Inferior parietal cortex (tissue), 1 donor: ENCODE measurements around the gene KLHL17.
"Not testable (repeated sequence)": the region's sequence is repeated elsewhere in the genome, so short reads cannot be mapped to it uniquely, and the experiment has no call there.

ENCODE experiments used
- DNase-seq: peaks from one replicate; pipeline ENCODE4 v3.0.0-alpha.2; 2016; ENCODE audit errors: extremely low spot score

The KLHL17 gene

DNA sequence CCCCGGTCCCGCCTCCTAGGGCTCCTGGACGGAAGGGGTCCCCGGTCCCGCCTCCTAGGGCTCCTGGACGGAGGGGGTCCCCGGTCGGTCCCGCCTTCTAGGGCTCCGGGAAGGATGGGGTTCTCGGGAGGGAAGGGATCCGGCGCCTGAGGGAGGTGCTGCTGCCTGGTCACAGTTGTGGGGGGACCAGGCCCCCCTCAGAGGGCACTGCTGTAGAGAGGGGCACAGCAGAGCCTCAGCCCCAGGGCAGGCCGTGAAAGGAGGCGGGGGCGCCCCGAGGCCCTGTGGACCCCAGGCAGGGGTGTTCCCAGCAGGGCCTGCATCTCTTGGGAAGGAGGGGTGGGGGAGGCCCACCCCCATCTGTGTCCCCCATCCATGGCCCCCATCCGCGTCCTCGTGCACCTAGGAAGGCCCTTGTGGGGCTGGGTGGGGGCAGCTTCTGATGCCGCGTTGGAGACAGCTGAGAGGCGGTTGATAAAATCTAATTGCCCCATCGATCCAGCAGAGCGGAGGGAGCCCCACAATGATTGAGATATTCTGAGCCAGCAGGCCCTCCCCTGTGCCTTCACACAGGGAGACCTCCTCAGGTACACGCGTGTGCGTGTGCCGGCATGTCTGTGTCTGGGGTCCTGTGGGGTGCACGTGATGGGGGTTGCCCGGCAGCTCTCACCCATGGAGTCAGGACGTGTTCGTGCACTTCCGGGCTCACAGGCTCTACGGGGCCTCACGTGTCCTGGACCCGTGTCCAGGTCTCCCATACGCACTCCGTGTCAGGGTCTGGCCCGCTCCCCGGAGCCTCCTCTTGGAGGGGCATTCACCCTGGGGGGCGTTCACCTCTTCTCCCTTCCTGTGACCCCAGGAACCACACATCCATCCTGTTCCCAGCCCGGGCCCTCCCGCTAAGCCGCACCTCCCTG is 23.8 kb upstream of the KLHL17 start:
- no peak for DNase-seq

DNA sequence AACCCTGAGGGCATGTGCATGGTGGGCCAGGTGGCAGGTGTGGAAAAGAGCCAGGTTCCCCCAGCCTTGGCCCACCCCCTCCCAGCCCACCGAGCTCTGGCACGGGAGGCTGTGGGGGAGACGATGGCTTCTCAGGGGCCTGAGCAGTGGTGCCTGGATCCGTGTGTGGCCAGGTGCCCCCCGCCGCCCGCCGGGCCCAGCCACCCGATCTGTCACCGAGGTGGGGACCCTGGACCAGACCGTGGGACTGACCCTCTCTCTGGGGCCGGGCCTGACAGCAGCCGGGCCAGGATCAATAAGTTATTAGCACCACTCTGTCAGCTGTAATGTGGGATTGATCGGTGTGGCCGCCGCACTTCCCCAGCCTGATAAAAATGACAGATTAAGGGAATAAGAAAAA is 22.9 kb upstream of the KLHL17 start:
- no peak for DNase-seq

DNA sequence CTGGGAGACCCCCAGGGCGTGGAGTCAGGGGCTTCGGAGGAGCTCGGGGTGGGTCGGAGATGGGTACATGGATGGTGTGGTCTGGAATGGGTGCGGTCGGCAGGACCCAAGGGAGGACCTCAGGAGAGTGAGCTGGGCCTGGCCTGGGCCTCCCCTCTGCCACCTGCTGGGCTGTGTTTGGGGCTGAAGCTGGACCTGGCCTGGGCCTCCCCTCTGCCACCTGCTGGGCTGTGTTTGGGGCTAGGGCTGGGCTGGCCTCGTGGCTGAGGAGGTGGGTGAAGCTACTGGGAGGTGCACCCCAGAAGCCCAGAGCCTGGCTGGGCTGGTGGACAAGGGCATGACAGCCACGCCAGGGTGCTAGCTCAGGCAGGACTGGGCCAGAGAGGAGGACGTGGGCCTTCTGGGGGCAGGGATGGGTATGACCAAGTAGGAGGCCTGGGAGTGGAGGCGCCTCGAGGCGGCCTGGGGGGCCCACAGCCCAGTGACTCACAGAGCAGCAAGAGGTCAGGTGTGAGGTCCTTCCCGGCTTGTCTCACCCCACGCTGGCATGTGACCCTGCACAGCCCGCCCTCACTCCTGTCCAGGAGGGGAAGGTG is 22.2 kb upstream of the KLHL17 start:
- DNase-seq, result no peak

DNA sequence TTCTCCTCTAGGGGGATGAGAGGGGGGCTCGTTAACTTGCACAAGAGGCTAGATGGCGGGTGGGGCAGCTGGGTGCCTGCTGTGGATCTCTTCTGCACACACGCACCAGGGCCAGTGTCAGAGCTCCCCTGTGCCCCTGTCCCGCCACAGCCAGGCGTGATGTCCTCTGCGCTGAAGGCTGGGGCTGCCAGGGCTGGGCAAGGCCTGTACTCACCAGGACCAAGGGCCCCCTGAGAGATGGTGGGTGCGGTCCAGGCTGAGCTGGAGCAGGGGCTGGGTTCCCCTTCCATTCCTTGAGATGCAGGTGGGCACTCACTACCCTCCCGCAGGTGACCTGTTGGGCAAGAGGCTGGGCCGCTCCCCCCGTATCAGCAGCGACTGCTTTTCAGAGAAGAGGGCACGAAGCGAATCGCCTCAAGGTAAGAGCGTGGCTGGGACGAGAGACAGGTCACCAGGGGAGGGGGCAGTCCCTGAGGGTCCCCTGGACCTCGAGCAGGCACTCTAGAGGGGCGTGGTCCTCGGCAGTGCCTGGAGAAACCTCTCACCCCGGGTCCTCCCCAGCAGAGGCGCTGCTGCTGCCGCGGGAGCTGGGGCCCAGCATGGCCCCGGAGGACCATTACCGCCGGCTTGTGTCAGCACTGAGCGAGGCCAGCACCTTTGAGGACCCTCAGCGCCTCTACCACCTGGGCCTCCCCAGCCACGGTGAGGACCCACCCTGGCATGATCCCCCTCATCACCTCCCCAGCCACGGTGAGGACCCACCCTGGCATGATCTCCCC is 21.5 kb upstream of the KLHL17 start:
- no peak for DNase-seq

DNA sequence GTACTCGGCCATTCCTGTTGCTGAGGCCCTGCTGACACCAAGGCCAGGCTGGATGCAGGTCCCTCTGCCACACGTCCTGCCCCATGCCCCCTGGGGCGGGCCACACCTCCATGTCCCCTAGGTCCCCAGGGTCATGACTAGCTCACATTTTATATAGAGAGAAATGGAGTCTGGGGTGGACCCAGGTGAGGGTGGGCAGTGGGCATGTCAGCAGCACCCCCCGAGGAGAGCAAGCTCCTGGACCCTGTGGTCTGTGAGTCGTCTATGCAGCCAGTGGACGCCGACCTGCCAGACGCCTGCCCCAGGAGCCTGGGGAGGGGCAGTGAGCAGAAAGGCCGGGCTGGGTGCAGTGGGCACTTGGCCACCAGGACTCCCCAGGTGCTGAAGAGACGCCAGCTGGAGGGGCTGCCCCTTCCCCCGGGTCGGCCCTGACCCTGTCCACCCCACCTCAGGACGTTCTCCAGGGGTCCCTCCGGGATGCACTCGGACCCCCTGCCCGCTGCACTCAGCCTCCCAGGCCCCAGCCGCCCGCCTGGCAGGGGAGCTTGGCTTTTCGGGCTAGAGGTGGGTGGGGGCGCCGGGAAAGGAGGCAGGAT is 20.8 kb upstream of the KLHL17 start:
- DNase-seq, result no peak

DNA sequence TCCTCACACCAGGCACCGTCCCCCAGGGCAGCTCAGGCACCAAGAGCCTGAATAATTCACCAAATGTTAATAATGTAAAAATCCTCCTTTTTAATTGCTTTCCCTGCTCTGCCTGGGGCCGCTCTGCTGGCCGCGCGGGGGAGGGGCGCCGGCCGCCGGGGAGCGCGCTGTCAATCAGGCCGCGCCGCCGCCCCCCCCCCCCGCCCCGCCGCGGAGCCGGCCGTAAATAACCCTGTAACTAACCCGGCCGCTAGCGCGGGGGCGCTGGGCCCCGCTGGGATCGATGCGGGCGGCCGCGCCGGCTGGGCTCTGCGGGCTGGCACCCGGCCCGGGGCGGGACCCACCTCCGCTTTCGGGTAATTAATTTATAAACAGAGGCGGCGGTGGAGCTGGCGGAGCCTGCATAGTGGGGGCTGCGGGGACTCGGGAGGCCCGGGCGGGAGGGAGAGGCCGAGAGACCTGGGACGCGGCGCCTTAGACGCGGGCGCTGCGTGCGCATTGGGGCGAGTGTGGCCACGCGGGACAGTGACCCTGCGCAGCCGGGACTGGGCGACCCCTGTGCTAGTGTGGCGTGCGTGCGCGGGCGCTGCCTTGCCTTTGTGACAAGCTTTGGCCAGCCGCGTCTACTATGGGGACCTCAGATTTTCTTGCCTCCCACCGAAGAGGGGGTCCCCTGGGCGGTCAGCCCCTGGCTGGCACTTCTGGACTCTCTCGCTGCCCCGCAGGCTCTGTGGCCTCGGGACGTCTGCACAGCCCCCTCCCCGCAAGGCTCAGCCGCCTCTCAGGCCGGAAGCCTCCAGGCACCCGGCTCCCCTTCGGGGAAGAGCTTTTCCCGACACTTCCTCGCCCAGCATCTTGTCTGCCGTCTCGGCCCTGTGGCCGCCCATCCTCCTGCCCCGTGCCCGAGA is 20.0 kb upstream of the KLHL17 start:
- no peak for DNase-seq

DNA sequence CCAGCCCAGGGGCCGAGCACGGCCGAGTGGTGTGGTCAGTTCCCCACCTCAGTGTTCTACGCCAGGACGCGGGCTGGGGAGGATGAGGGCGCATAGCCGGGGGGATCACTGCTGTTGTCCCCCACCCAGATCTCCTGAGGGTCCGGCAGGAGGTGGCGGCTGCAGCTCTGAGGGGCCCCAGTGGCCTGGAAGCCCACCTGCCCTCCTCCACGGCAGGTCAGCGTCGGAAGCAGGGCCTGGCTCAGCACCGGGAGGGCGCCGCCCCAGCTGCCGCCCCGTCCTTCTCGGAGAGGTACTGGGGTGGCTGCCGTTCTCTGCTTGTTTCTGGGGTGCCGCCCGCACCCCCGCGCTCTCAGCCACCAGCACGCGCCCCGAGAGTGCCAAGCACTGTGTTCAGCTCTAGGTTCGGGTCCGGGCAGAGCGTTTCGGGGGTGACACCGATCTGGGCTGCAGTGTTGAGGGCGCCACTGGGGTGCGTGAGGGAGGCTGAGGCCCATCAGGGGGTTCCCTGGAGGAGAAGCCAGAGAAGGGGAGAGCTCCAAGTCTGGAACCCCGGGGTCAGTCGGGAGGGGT is 19.3 kb upstream of the KLHL17 start:
- DNase-seq, result no peak

DNA sequence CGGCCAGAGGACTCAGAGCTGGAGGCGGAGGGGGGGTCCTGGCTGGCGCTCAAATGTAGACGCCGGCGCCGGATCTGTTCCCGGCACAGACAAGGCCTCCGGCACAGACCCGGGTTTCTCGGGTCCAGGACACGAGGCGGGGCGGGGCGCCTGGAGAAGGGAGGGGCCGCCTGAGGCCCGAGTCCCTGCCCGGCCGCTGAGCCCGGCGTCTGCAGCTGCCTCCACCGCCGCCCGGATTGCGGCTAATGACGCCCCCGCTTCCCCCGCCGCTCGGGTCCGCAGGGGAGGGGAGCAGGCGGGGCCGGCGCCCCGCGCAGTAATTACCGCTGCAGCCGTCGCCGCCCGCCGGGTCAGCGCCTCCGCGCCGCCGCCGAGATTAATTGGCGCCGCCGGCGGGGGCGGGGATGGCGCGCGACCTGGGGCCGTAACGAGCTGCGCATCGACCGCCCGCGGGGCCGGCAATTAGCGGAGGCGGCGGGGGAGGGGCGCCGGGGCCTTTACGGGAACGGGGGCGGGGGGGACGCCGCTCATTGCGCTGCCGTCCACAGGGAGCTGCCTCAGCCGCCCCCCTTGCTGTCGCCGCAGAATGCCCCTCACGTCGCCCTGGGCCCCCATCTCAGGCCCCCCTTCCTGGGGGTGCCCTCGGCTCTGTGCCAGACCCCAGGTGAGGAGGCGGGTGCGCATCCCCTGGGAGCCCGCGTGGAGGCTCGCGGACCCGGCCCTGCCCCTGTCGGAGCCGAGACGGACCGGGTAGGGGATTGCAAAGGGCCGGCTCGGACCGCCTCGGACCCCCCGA is 18.6 kb upstream of the KLHL17 start:
- no peak for DNase-seq

DNA sequence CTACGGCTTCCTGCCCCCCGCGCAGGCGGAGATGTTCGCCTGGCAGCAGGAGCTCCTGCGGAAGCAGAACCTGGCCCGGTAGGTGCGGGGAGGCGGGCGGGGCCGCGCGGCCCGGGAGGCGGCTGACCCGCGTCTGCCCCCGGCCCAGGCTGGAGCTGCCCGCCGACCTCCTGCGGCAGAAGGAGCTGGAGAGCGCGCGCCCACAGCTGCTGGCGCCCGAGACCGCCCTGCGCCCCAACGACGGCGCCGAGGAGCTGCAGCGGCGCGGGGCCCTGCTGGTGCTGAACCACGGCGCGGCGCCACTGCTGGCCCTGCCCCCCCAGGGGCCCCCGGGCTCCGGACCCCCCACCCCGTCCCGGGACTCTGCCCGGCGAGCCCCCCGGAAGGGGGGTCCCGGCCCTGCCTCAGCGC is 18.0 kb upstream of the KLHL17 start:
- no peak for DNase-seq

DNA sequence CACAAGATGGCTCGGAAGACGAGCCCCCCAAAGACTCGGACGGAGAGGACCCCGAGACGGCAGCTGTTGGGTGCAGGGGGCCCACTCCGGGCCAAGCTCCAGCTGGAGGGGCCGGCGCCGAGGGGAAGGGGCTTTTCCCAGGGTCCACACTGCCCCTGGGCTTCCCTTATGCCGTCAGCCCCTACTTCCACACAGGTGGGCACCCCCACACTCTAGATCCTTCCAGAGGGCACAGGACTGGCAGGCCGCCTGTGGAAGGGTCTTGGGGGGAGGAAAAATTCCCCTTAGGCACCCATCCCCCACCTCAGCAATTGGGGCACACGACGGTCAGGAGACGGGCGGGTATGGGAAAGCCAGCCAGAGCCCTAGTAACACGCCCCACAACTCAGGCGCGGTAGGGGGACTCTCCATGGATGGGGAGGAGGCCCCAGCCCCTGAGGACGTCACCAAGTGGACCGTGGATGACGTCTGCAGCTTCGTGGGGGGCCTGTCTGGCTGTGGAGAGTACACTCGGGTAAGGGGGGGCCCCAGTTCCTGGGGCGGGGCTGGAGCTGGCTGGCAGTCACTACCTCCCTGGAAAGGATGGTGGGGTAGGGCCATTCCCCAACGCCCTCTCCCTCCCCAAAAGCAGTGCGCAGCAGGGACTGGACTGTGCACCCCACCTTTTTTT is 17.4 kb upstream of the KLHL17 start:
- DNase-seq, result no peak

DNA sequence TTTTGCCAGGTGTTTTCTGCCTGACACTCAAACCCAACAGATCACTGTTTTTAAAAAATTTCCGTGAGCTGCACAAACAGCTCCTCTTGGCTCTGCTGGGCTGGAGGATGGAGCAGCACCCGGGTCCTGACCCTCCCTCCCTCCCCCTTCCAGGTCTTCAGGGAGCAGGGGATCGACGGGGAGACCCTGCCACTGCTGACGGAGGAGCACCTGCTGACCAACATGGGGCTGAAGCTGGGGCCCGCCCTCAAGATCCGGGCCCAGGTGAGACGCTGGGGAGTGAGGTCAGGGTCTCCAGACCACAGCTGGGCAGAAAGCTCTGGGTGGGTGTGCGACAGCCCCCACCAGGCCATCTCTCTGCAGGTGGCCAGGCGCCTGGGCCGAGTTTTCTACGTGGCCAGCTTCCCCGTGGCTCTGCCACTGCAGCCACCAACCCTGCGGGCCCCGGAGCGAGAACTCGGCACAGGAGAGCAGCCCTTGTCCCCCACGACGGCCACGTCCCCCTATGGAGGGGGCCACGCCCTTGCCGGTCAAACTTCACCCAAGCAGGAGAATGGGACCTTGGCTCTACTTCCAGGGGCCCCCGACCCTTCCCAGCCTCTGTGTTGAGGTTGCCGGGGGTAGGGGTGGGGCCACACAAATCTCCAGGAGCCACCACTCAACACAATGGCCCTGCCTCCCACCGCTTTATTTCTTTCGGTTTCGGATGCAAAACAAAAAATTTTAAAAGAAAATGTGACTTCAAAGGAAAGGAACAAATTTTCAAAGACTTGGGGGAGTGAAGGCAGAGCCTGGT is 16.6 kb upstream of the KLHL17 start:
- DNase-seq, result no peak

DNA sequence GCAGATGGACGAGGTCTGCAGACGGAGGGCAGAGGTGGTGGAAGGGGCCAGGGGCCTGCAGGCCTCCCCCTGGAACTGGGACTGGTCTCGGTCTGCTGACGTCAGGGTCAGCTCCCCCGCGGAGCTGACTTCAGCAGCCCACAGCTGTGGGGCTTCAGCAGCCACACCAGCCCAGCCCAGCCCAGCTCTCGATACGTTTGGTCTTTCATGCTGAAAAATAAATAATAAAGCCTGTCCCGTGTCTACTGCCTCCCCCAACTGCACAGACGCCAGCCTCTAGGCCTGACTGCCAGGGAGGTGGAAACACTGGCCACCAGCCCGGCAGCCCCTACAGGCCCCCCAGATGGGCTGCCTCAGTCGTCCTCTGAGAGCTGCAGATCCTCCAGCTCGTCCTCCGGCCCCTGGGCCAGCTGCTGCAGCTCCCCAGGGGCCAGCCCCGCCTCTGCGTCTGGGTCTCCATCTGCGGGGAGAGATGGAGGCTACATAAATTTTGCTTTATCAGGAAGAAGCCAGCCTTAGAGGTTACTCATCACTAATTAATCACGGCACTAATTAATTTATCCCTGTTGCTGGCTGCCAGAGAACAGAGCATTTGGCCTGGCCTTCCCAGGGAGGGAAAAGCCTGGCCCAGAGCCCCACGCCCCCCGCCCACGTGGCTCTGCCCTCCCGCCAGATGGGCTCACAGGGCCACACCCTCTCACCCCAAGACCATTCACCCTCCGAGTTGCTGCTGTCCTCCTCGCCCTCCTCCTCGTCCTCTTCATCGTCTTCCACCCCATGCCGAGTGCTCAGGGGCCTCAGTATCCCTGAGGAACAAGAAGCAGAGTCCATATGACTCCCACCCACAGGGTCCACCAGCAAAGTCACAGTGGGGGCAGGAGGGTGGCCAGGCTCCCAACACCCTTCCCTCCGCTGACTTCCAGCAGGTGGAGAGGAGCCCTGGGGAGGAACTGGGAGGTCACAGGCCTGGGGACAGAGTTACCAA is 15.8 kb upstream of the KLHL17 start:
- DNase-seq, result no peak

DNA sequence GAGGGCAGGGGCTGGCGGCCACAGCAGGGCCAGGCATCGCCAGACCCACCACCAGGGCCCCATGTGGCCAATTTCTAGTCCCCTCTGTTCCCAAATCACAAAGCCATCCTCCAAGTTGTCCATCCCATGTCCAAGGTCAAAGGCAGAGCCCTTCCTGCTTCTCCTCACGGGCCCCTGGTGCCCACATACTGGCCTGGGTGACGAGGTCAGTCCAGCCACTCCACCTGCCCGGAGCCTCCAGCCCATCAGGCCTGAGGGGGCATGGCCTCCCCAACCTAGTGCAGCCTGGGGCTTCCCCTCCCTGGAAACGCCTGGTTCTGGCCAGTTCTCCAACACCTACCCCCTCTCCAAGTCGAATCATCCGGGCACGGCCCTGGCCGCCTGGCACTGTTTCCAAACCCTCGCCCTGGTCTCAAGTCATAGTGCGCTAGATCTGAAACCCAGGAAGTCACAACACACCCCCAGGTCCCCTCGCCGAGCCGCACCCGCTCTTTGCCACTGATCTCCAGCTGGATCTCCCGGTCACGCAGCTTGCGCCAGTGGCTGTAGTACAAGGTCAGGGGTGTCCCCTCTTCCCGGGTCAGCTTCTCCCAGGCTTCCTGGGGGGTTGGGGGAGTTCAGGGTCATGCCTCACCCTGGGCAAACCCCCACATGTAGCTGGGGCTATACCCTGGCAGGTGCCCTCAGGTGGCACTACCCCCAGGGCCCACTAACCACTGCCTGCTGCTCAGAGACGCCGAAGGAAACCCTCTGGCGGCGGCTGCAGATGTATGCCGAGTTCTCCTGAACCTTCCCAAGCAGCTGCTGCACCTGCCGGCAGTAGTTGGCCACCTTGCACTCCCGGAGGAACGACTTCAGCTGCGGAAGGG is 14.5 kb upstream of the KLHL17 start:
- DNase-seq, result no peak

DNA sequence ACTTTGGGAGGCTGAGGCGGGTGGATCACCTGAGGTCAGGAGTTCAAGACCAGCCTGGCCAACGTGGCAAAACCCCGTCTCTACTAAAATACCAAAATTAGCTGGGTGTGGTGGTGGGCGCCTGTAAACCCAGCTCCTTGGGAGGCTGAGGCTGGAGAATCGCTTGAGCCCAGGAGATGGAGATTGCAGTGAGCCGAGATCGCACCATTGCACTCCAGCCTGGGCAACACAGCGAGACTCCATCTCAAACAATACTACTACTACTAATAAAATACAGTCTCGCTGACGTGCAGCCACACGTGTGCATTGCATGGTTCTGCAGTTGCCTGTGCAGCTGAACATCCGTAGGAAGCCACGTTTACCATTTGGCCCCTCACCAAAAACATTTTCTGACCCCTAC is 13.6 kb upstream of the KLHL17 start:
- not testable (repeated sequence) for DNase-seq

DNA sequence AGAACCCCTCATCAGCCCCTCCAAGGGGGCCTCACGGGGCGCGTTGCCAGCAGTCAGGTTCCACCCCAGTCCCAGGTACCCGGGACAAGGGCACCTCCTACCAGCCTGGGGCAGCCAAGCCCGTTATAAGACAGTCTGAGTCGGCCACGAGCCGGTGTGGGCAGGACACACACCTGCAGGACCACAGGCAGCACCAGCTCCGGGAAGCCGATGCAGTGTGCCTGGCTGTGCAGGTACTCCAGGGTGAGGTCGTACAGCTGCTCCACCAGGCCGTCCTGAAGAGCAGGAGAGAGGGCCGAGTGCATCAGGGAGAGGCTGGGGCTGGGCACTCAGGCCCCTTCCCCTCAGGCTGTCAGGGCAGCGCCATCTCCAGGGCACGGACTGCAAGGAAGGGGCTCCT is 12.4 kb upstream of the KLHL17 start:
- no peak for DNase-seq

DNA sequence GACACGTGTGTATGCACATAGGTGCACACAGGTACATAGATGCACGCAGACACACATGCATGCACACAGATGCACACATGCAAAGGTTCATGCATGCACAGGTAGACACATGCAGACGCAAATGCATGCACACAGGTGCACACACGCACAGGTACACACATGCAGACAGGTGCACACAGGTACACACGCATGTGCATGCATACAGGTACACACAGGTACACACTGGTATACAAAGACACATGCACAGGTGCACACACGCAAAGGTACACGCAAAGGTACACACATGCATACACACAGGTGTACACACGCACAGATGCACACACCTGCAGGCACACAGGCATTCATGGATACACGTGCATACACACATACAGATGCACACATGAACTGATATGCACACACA is 10.1 kb upstream of the KLHL17 start:
- no peak for DNase-seq
